ENCODE data around the gene OR2V1.

Gene OR2V1

GRCh38 chr5:181088289-181088688, 42.7 kb downstream of the OR2V1 start:
- DNase-seq (ENCODE audit: low spot score), result peak; percentile 36
- in situ Hi-C loops (cut with MboI; ENCODE audit: low pct_unique_long_range_greater_than_20kb, low sequenced_read_pairs, unreplicated experiment), result no loop called here
- TF ChIP-seq CTCF (IDR thresholded peaks at IDR 0.05; ENCODE audit: extremely low read depth, insufficient read depth, missing control alignments), result peak; percentile 27

GRCh38 chr5:181087309-181087708, 43.7 kb downstream of the OR2V1 start:
- DNase-seq (ENCODE audit: low spot score), result no peak
- in situ Hi-C loops (cut with MboI; ENCODE audit: low pct_unique_long_range_greater_than_20kb, low sequenced_read_pairs, unreplicated experiment), result no loop called here
- no peak for TF ChIP-seq CTCF (IDR thresholded peaks at IDR 0.05; ENCODE audit: extremely low read depth, insufficient read depth, missing control alignments)

- no peak for TF ChIP-seq CTCF (IDR thresholded peaks at IDR 0.05; ENCODE audit: extremely low read depth, insufficient read depth, missing control alignments)
- DNase-seq (ENCODE audit: low spot score), result no peak
- in situ Hi-C loops (cut with MboI; ENCODE audit: low pct_unique_long_range_greater_than_20kb, low sequenced_read_pairs, unreplicated experiment), result no loop called here
Measured at GRCh38 chr5:181086884-181087205, 44.1 kb downstream of the OR2V1 start.

- in situ Hi-C loops (cut with MboI; ENCODE audit: low pct_unique_long_range_greater_than_20kb, low sequenced_read_pairs, unreplicated experiment), result no loop called here
- TF ChIP-seq CTCF (IDR thresholded peaks at IDR 0.05; ENCODE audit: extremely low read depth, insufficient read depth, missing control alignments), result no peak
- no peak for DNase-seq (ENCODE audit: low spot score)
Measured at GRCh38 chr5:181086026-181086883, 44.7 kb downstream of the OR2V1 start.

- TF ChIP-seq CTCF (IDR thresholded peaks at IDR 0.05; ENCODE audit: extremely low read depth, insufficient read depth, missing control alignments), result no peak
- no peak for DNase-seq (ENCODE audit: low spot score)
- in situ Hi-C loops (cut with MboI; ENCODE audit: low pct_unique_long_range_greater_than_20kb, low sequenced_read_pairs, unreplicated experiment), result no loop called here
Measured at GRCh38 chr5:181084621-181085195, 46.3 kb downstream of the OR2V1 start.

GRCh38 chr5:181081989-181082388, 49.0 kb downstream of the OR2V1 start:
- in situ Hi-C loops (cut with MboI; ENCODE audit: low pct_unique_long_range_greater_than_20kb, low sequenced_read_pairs, unreplicated experiment), result no loop called here
- TF ChIP-seq CTCF (IDR thresholded peaks at IDR 0.05; ENCODE audit: extremely low read depth, insufficient read depth, missing control alignments), result no peak
- DNase-seq (ENCODE audit: low spot score), result no peak
